Mononuclear cell (primary cell): ENCODE data around the gene IGSF6. TPM values are rescaled to one million over a fixed set of nuclear protein-coding genes. Genes with fewer than 3 reads are reported as not detected.
"Not testable (repeated sequence)": the region's sequence is repeated elsewhere in the genome, so short reads cannot be mapped to it uniquely, and the experiment has no call there.

Experiments
- H3K27me3 ChIP-seq: 2 replicates; pipeline ENCODE4 v1.6.0; 2011; ENCODE audit warnings: low read length, control low read depth; ENCODE audit not compliant: insufficient read depth
- H3K4me1 ChIP-seq: 2 replicates; pipeline ENCODE4 v1.5.1; 2011; ENCODE audit warnings: mild to moderate bottlenecking, low read length, control low read depth; ENCODE audit not compliant: insufficient read depth
- H3K4me3 ChIP-seq: 2 replicates; pipeline ENCODE4 v1.5.1; 2011; ENCODE audit warnings: mild to moderate bottlenecking, low read length, moderate library complexity
- H3K9me3 ChIP-seq: 2 replicates; pipeline ENCODE4 v1.5.1; 2011; ENCODE audit warnings: low read depth, mild to moderate bottlenecking, control low read depth, low read length
- total RNA-seq: library from RNA; depleted of rRNA; stranded (reverse); fragments of >200 nt; gene quantifications from one replicate; pipeline ENCODE4 v1.2.3, GENCODE V29; 2012

The IGSF6 gene
- total RNA-seq, 1 donor = 13.9 TPM

GRCh38 chr16:21645261-21645721 is 7.1 kb downstream of the IGSF6 start:
- no peaks in the 10 kb centered on the region for H3K27me3 ChIP-seq

GRCh38 chr16:21644674-21645073 is 7.7 kb downstream of the IGSF6 start:
- Histone ChIP-seq H3K9me3 (no peaks in the 10 kb centered on the region), H3K27me3 (no peaks in the 10 kb centered on the region), H3K4me1 (peaks cover 75% of the 10 kb centered on the region), H3K4me3 (no peak overlapping the region)

More at GRCh38 chr16:21645261-21645721, 7.1 kb downstream of the IGSF6 start:
- H3K4me1 ChIP-seq = peaks cover 77% of the 10 kb centered on the region
- peak overlapping the region; percentile 24 for H3K4me3 ChIP-seq
- H3K9me3 ChIP-seq = no peaks in the 10 kb centered on the region

GRCh38 chr16:21643785-21644184 is 8.6 kb downstream of the IGSF6 start:
- H3K27me3 ChIP-seq = no peaks in the 10 kb centered on the region
- H3K4me3 ChIP-seq = no peak overlapping the region
- H3K4me1 ChIP-seq = peaks cover 66% of the 10 kb centered on the region
- H3K9me3 ChIP-seq = no peaks in the 10 kb centered on the region

- Histone ChIP-seq H3K9me3 (no peaks in the 10 kb centered on the region), H3K27me3 (no peaks in the 10 kb centered on the region), H3K4me1 (peaks cover 57% of the 10 kb centered on the region), H3K4me3 (no peak overlapping the region)
These were observed 9.5 kb downstream of the IGSF6 start for GRCh38 chr16:21642861-21643260.

- Histone ChIP-seq H3K4me1 (peaks cover 47% of the 10 kb centered on the region), H3K9me3 (no peaks in the 10 kb centered on the region), H3K4me3 (no peak overlapping the region), H3K27me3 (no peaks in the 10 kb centered on the region)
These were observed 10.5 kb downstream of the IGSF6 start for GRCh38 chr16:21641916-21642315.

GRCh38 chr16:21639493-21639892 is 12.9 kb downstream of the IGSF6 start:
- peaks cover 27% of the 10 kb centered on the region for H3K4me1 ChIP-seq
- no peaks in the 10 kb centered on the region for H3K9me3 ChIP-seq
- no peaks in the 10 kb centered on the region for H3K27me3 ChIP-seq
- H3K4me3 ChIP-seq = no peak overlapping the region

- Histone ChIP-seq H3K4me3 (no peak overlapping the region), H3K27me3 (no peaks in the 10 kb centered on the region), H3K4me1 (peaks cover 19% of the 10 kb centered on the region), H3K9me3 (no peaks in the 10 kb centered on the region)
These were observed 13.8 kb downstream of the IGSF6 start for GRCh38 chr16:21638573-21638975.

- Histone ChIP-seq H3K27me3 (no peaks in the 10 kb centered on the region), H3K4me1 (peaks cover 13% of the 10 kb centered on the region), H3K4me3 (no peak overlapping the region), H3K9me3 (no peaks in the 10 kb centered on the region)
These were observed 15.1 kb downstream of the IGSF6 start for GRCh38 chr16:21637032-21637968.

- not testable (repeated sequence) for H3K9me3 ChIP-seq, H3K27me3 ChIP-seq, H3K4me3 ChIP-seq
- peaks cover 24% of the 10 kb centered on the region for H3K4me1 ChIP-seq
These were observed 16.7 kb downstream of the IGSF6 start for GRCh38 chr16:21635694-21636093.

GRCh38 chr16:21634216-21634615 is 18.2 kb downstream of the IGSF6 start:
- Histone ChIP-seq H3K4me3 (no peak overlapping the region), H3K4me1 (peaks cover 25% of the 10 kb centered on the region), H3K9me3 (no peaks in the 10 kb centered on the region), H3K27me3 (no peaks in the 10 kb centered on the region)

GRCh38 chr16:21631951-21632575 is 20.3 kb downstream of the IGSF6 start:
- H3K9me3 ChIP-seq, H3K4me3 ChIP-seq, H3K27me3 ChIP-seq: not testable (repeated sequence)
- H3K4me1 ChIP-seq = peaks cover 33% of the 10 kb centered on the region

- H3K4me1 ChIP-seq = peaks cover 40% of the 10 kb centered on the region
- not testable (repeated sequence) for H3K9me3 ChIP-seq, H3K4me3 ChIP-seq, H3K27me3 ChIP-seq
These were observed 21.0 kb downstream of the IGSF6 start for GRCh38 chr16:21631376-21631775.

GRCh38 chr16:21630866-21631265 is 21.5 kb downstream of the IGSF6 start:
- H3K4me3 ChIP-seq, H3K27me3 ChIP-seq, H3K9me3 ChIP-seq: not testable (repeated sequence)
- H3K4me1 ChIP-seq = peaks cover 45% of the 10 kb centered on the region

- H3K4me3 ChIP-seq, H3K27me3 ChIP-seq, H3K9me3 ChIP-seq: not testable (repeated sequence)
- H3K4me1 ChIP-seq = peaks cover 54% of the 10 kb centered on the region
These were observed 22.5 kb downstream of the IGSF6 start for GRCh38 chr16:21629616-21630539.

- Histone ChIP-seq H3K4me3 (no peak overlapping the region), H3K4me1 (peaks cover 59% of the 10 kb centered on the region), H3K27me3 (no peaks in the 10 kb centered on the region), H3K9me3 (no peaks in the 10 kb centered on the region)
These were observed 23.6 kb downstream of the IGSF6 start for GRCh38 chr16:21628772-21629171.
